HAP-1 (cell line): ENCODE data around the gene PPP1R27.

Experiments
- DNase-seq, 2 experiments: peaks; one replicate each; pipeline ENCODE4 v3.0.0-alpha.2; 2016 to 2020; ENCODE audit warnings: low spot score in 2 of 2
- H3K27me3 ChIP-seq: fragments of 250-450 bp; sonication (Bioruptor Pico); 2 replicates; pipeline ENCODE4 v1.5.1; 2020; ENCODE audit warnings: low read depth, mild to moderate bottlenecking, moderate library complexity
- H3K36me3 ChIP-seq: fragments of 250-450 bp; sonication (Bioruptor Pico); replicated peaks from 2 replicates; pipeline ENCODE4 v1.5.1; 2020; ENCODE audit warnings: mild to moderate bottlenecking
- H3K4me1 ChIP-seq: fragments of 250-450 bp; sonication (Bioruptor Pico); 2 replicates; pipeline ENCODE4 v1.5.1; 2020; ENCODE audit warnings: mild to moderate bottlenecking
- H3K4me3 ChIP-seq: fragments of 250-450 bp; sonication (Bioruptor Pico); 2 replicates; pipeline ENCODE4 v1.5.1; 2020; ENCODE audit warnings: mild to moderate bottlenecking, moderate library complexity
- H3K9me3 ChIP-seq: fragments of 250-450 bp; sonication (Bioruptor Pico); 2 replicates; pipeline ENCODE4 v1.5.1; 2020; ENCODE audit warnings: mild to moderate bottlenecking, moderate library complexity
- in situ Hi-C: fragments of 300-500 bp; cut with MboI; formaldehyde crosslinking; loops from 3 replicates; pipeline ENCODE4 v1.14.3; 2020; ENCODE audit warnings: low sequenced_read_pairs, inconsistent platforms, mixed read lengths

The PPP1R27 gene

DNA sequence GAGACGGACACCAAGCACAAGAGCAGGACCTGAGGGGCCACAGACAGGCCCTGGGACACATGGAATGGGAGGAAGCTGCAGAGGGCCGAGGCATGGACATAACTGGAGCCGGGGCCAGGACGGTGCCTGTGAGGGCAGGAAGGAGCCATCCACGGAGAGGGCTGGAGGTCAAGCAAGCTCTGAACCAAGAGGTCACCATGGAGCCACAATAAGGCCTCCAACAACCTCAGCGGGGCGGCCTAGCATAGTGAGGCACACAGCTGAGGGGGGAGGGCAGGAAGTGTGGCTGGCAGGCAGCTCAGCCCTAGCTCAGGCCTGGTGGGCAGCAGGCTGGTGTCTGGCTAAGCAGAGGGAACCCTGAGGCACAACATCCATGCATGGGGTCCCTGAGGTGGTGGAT is 6.2 kb downstream of the PPP1R27 start:
- no peaks in the 10 kb centered on the region for H3K36me3 ChIP-seq
- H3K4me3 ChIP-seq = no peak overlapping the region
- no peaks in the 10 kb centered on the region for H3K9me3 ChIP-seq
- H3K27me3 ChIP-seq = no peaks in the 10 kb centered on the region
- DNase-seq = no peak
- in situ Hi-C loops = no loop called here
- peaks cover 7% of the 10 kb centered on the region for H3K4me1 ChIP-seq

DNA sequence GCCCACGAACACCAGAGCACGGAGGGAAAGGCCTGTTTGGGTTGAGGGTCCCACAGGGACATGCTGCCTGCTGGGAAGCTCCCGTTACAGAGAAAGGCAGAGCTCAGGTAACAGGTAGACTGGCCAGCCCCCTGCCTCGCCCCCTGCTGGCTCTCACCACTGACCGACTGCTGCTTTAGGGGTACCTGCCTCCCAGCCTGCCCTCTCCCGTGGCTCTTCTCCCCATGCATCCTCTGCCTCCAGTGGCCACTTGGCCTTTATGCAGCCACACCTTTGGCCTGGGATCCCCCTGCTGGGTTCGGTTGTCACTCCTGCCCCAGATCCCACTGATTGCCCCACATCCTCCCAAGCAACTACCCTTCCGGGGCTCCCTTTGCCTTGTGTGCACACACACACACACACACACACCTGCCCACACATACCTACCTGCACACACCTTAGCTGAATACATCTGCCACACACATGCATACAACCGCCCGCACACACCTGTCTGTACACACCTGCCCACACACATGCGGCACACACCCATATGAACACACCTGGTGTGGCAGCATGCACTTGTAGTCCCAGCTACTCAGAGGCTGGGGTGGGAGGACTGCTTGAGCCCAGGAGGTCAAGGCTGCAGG is 8.9 kb downstream of the PPP1R27 start:
- in situ Hi-C loops = no loop called here
- no peak for DNase-seq
- Histone ChIP-seq H3K4me3 (no peak overlapping the region), H3K27me3 (no peaks in the 10 kb centered on the region), H3K36me3 (no peaks in the 10 kb centered on the region), H3K4me1 (0 out of 2 replicates have a peak, but pooled peaks cover 3% of the 10 kb centered on the region), H3K9me3 (no peaks in the 10 kb centered on the region)

DNA sequence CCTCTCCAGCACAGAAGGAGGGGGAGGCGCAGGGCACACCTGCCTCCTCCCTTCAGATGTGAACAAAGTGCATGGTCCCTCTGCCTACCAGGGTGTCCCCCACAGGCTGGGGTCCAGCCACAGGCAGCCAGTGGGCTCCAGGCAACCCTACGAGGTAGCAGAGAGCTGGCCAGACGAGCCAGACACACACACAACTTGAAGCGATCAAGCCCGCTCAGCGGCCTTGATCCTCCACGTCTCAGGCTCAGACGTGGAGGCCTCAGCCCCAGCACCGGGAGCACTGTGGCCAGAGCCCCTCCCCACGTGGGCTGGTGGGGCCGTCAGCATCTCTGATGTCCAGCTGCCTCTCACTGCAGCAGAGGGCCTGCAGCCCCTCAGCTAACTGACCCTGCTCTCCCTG is 10.3 kb downstream of the PPP1R27 start:
- Histone ChIP-seq H3K36me3 (no peaks in the 10 kb centered on the region), H3K27me3 (no peaks in the 10 kb centered on the region), H3K4me1 (0 out of 2 replicates have a peak, but pooled peaks cover 3% of the 10 kb centered on the region), H3K4me3 (no peak overlapping the region), H3K9me3 (no peaks in the 10 kb centered on the region)
- in situ Hi-C loops = no loop called here
- DNase-seq = no peak

DNA sequence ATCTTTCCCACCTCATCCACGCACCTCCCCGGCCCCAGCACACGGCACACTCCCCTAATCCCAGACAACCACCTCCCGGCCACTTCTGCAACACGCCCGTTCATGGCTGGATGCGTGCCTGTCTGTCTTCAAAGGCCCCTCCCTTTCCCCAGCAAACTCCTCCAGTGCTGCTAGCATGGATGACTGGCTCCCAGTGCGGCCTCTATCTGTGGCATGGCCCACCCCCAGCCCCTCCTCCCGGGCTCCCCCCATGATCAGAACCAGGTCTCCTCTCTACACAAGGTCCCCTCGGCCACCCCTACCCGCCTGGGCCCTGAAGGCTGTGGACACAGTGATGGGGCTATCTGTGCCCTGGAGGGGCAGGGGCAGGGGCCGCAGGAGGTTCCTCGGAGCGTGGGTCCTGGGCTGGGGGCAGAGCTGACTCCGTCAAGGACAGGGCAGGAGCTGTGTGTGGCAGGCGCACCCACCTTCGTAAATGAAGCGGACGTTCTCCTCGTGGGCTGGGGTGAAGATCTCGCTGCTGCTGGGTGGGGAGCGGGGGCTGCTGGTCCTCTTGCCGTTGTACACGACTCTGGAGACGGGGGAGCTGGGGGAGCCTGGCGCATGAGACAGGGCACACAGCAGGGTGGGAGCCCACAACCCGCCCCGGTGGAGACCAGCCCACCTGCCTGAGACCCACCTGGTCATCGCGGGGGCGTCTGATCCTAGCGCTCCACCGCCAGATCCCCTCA is 10.9 kb downstream of the PPP1R27 start:
- H3K4me3 ChIP-seq = no peak overlapping the region
- H3K9me3 ChIP-seq = no peaks in the 10 kb centered on the region
- H3K36me3 ChIP-seq = no peaks in the 10 kb centered on the region
- H3K27me3 ChIP-seq = no peaks in the 10 kb centered on the region
- 0 out of 2 replicates have a peak, but pooled peaks cover 3% of the 10 kb centered on the region for H3K4me1 ChIP-seq
- DNase-seq = no peak
- in situ Hi-C loops = no loop called here

DNA sequence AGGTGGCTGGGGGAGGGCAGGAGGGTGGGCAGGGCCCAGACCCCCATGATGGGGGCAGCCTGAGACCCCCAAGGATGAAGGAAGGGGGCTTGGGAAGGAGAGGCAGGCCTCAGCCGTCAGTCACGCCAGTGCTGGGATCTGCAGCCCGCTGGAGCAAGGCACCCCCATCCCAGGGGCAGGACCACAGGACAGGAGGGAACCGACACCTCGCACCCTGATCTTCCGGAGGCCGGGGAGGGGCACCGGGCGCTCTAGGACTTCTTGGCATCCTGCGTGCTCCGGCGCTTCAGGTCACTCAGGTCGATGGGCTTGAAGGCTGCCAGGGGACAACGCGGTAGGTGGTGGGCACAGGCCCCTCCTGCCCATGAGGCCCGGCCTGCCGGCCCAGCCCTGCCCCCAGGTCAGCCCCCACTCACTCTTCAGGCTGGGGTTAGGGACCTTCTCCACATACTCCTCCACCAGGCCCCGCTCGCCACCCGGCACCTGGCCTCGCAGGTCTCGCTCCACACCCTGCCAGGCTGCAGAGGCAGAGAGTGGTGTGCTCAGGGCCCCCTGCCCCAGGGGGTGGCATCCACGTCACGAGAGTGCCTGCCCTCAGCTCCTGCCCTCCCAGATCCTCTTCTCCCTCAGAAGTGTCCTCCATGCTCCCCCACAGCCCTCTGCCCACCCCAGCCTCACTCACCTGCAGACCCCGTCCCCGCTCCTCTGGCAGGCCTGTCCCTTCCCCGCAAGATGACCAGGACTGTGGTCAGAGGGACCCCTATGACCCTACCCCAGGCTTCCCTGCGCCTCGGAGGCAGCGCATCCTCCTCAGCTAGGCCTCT is 11.6 kb downstream of the PPP1R27 start:
- H3K27me3 ChIP-seq = no peaks in the 10 kb centered on the region
- in situ Hi-C loops = no loop called here
- H3K9me3 ChIP-seq = no peaks in the 10 kb centered on the region
- no peak overlapping the region for H3K4me3 ChIP-seq
- no peak for DNase-seq
- H3K4me1 ChIP-seq = 0 out of 2 replicates have a peak, but pooled peaks cover 3% of the 10 kb centered on the region
- H3K36me3 ChIP-seq = no peaks in the 10 kb centered on the region

DNA sequence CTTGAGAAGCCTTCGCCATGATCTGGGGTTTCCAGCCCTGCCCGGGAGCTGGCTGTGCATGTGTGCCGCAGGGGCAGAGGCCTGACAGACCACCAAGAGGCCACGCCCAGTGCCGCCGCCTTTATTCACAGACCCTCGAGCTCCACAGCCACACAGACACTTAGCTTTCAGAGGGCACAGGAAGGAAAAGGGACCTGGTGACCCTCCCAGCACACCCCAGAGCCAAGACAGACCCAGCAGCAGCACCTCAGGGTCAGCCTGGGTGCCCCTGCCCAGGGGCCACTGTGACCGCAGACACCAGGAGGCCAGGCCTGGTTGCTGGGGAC is 12.6 kb downstream of the PPP1R27 start:
- in situ Hi-C loops = no loop called here
- H3K36me3 ChIP-seq = no peaks in the 10 kb centered on the region

DNA sequence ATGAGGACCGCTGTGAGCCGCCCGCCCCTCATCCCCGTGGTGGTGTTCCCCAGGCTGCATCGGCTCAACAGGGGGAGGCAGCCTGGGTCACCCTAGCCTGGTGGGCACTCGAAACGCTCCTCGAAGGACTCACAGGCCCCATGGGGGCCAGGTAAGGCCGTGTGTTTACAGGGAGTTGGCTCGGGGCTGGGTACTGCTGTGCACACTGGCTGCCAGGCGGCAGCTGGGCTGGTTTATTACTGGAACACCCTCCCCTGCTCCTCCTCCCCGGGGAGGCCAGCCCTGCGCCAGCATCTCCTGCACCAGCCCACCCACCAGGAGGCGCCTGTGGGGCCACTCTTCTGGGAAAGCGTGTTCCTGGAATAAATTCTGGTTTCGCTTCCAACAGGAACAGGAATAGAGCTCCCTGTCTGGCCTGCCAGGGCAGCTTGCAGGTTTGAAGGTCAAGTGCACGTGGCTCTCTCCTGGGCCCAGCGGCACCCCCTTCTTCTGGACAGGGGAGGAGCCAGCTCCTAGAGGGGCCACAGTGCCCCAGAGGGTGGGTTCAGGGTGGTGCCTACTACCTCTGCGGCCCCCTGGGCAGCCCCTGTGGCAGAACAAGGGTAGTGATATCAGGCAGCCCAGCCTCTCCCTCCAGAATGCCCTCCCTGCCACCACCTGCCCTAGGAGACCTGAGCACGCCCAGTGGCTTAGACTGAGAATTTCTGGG is 13.1 kb downstream of the PPP1R27 start:
- Histone ChIP-seq H3K27me3 (peaks cover 4% of the 10 kb centered on the region; the same call in 1 of the 2 replicates), H3K4me3 (no peak overlapping the region)
- DNase-seq = peak; percentile 33 to 84

More for the DNA sequence above, 12.6 kb downstream of the PPP1R27 start:
- no peak for DNase-seq
- H3K27me3 ChIP-seq = peaks cover 4% of the 10 kb centered on the region; the same call in 1 of the 2 replicates
- 0 out of 2 replicates have a peak, but pooled peaks cover 3% of the 10 kb centered on the region for H3K4me1 ChIP-seq
- H3K9me3 ChIP-seq = no peaks in the 10 kb centered on the region
- H3K4me3 ChIP-seq = no peak overlapping the region

DNA sequence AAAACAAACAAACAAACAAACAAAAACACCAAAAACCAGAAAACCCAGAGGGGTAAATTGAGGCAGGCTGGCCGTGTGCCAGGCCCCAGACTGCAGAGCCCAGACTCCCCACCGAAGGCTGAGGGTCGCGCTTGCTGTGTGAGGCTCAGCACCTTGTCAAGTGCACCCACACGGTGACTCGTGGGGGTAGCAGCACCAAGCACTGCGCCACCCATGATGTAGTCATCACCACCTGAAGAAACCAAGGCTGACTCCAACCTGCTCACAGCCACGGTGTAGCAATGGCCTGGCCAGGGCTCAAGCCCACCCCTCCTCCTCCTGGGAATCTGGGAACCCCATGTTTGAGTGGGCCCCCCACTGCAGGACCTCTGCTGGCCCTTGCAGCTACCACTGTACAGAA is 13.7 kb downstream of the PPP1R27 start:
- no peaks in the 10 kb centered on the region for H3K9me3 ChIP-seq
- H3K4me3 ChIP-seq = no peak overlapping the region
- in situ Hi-C loops = no loop called here
- H3K36me3 ChIP-seq = no peaks in the 10 kb centered on the region
- 0 out of 2 replicates have a peak, but pooled peaks cover 3% of the 10 kb centered on the region for H3K4me1 ChIP-seq
- no peak for DNase-seq
- H3K27me3 ChIP-seq = peaks cover 4% of the 10 kb centered on the region; the same call in 1 of the 2 replicates

More for the DNA sequence above, 13.1 kb downstream of the PPP1R27 start:
- no peaks in the 10 kb centered on the region for H3K36me3 ChIP-seq
- in situ Hi-C loops = no loop called here
- H3K4me1 ChIP-seq = 0 out of 2 replicates have a peak, but pooled peaks cover 3% of the 10 kb centered on the region
- no peaks in the 10 kb centered on the region for H3K9me3 ChIP-seq

DNA sequence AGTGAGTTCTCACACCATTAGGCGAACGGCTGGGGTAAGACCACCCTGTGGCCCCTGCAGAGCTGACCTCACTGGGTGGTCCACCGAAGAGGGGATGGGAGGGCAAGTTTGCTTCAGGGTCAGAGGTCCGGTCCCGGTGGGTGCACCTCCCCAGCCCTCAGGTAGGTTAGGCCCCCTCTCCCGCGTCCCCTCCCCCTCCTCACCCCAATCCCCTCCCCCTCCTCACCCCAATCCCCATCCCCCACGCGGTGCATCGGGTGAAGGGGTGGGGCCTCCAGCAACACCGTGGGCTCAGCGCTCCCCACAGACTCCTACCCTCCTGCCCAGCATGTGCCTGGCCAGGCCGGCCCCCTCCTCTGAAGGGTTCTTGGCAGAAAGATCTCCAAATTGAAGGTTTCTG is 15.1 kb downstream of the PPP1R27 start:
- Histone ChIP-seq H3K4me3 (no peak overlapping the region), H3K36me3 (no peaks in the 10 kb centered on the region), H3K27me3 (peaks cover 4% of the 10 kb centered on the region; the same call in 1 of the 2 replicates), H3K4me1 (0 out of 2 replicates have a peak, but pooled peaks cover 3% of the 10 kb centered on the region), H3K9me3 (no peaks in the 10 kb centered on the region)
- DNase-seq = no peak
- in situ Hi-C loops = no loop called here

DNA sequence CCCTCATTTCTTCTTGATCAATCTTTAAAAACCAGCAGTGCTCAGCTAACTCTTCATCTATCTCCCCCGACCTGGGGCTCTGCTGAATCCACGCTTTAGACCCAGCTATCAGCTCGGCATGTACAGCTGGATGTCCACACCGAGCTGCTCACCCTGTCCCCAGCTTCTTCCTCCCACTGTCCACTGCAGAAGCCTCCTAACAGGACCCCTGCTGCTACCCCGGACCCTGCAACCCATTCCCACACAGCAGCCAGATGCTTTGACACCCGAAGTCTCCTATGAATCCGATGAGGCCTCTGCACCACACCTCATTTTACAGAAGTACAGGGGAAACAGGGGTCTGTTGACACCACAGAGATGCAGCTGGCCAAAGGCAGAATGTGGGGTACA is 17.1 kb downstream of the PPP1R27 start:
- in situ Hi-C loops = no loop called here
- H3K27me3 ChIP-seq = peaks cover 4% of the 10 kb centered on the region; the same call in 1 of the 2 replicates
- no peak overlapping the region for H3K4me3 ChIP-seq
- H3K36me3 ChIP-seq = no peaks in the 10 kb centered on the region
- no peak for DNase-seq
- H3K9me3 ChIP-seq = no peaks in the 10 kb centered on the region
- 0 out of 2 replicates have a peak, but pooled peaks cover 3% of the 10 kb centered on the region for H3K4me1 ChIP-seq

DNA sequence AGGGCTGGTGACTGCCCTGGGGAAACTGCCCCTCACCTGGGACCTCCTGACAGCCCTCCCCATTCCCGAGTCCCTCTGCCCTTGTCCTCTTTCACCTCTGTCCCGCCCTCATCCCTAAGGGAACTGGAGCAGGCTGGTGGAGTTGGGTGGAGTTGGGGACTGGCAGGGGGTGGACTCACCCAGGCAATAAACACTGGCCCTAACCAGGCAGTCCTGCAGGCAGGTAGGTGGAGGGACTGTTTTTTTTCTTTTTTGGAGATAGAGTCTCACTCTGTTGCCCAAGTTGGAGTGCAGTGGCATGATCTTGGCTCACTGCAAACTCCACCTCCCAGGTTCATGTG is 19.2 kb downstream of the PPP1R27 start:
- Histone ChIP-seq H3K27me3 (peaks cover 12% of the 10 kb centered on the region; the same call in 1 of the 2 replicates), H3K9me3 (no peaks in the 10 kb centered on the region), H3K4me1 (no peaks in the 10 kb centered on the region), H3K4me3 (no peak overlapping the region), H3K36me3 (no peaks in the 10 kb centered on the region)
- no peak for DNase-seq
- in situ Hi-C loops = no loop called here

DNA sequence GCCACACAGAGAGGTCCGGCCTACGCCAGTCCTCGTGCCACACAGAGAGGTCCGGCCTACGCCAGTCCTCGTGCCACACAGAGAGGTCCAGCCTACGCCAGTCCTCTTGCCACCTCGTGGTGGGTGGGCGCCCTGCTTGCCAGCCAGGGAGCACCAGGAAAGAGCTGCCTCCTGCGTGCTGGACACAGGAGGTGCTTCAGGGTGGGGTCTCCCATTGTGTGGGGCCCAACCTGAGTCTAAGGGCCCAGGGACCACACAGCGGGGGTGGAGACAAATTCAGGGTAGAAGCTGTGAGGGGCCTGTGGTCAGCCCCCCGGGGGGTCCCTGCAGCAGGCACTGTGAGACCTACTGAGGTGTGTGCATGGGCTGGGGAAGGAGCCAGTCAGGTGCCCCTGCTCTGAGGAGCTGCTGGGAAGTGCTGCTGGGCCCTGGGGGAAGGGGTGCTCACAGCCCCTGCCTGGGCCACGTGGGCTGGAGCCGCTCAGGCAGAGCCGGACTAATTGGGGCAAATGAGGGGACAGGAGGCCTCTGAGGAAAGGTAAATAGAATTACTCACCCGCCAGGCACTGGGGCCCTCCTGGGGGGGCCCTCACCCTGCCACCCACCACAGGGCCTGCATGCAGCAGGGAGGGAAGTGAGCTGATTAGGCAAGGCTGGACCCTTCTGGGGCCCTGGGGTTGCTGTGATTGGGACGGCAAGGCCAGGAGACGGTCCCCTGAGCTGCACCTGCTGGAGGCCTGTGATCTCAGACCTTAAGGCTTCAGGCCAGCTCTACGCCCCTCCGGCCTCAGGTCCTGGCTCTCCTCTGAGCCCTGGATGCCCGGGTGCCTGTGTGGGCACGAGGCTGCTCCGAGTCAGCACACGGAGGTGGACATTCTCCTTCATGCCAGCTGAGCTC is 19.9 kb downstream of the PPP1R27 start:
- no peaks in the 10 kb centered on the region for H3K9me3 ChIP-seq
- no peak overlapping the region for H3K4me3 ChIP-seq
- no peak for DNase-seq
- no peaks in the 10 kb centered on the region for H3K36me3 ChIP-seq
- no peaks in the 10 kb centered on the region for H3K4me1 ChIP-seq
- H3K27me3 ChIP-seq = peaks cover 12% of the 10 kb centered on the region; the same call in 1 of the 2 replicates
- in situ Hi-C loops = no loop called here
